GM19099 (cell line): Measurements from ENCODE around the gene CNTNAP2.

Experiments used
- POLR2A ChIP-seq: IDR thresholded peaks from 3 replicates; pipeline ENCODE4 v1.6.1; 2011; ENCODE audit warnings: low read depth; ENCODE audit not compliant: insufficient read length; ENCODE audit errors: extremely low read depth

Gene CNTNAP2

GRCh38 chr7:148395990-148396716 is 2279.6 kb downstream of the CNTNAP2 start:
- no peak for TF ChIP-seq POLR2A

- no peak for TF ChIP-seq POLR2A
Measured at GRCh38 chr7:148397056-148397455, 2280.5 kb downstream of the CNTNAP2 start.

- TF ChIP-seq POLR2A, result no peak
Measured at GRCh38 chr7:148397551-148397950, 2280.9 kb downstream of the CNTNAP2 start.

GRCh38 chr7:148397985-148398384 is 2281.4 kb downstream of the CNTNAP2 start:
- TF ChIP-seq POLR2A, result no peak

- no peak for TF ChIP-seq POLR2A
Measured at GRCh38 chr7:148398844-148399365, 2282.3 kb downstream of the CNTNAP2 start.

- no peak for TF ChIP-seq POLR2A
Measured at GRCh38 chr7:148400101-148400500, 2283.5 kb downstream of the CNTNAP2 start.

GRCh38 chr7:148402159-148402558 is 2285.6 kb downstream of the CNTNAP2 start:
- no peak for TF ChIP-seq POLR2A

- no peak for TF ChIP-seq POLR2A
Measured at GRCh38 chr7:148403466-148403993, 2286.9 kb downstream of the CNTNAP2 start.

- no peak for TF ChIP-seq POLR2A
Measured at GRCh38 chr7:148408307-148408706, 2291.7 kb downstream of the CNTNAP2 start.

GRCh38 chr7:148410905-148411304 is 2294.3 kb downstream of the CNTNAP2 start:
- TF ChIP-seq POLR2A, result no peak

GRCh38 chr7:148412691-148413090 is 2296.1 kb downstream of the CNTNAP2 start:
- no peak for TF ChIP-seq POLR2A

GRCh38 chr7:148419856-148420832 is 2303.5 kb downstream of the CNTNAP2 start:
- TF ChIP-seq POLR2A, result no peak

- TF ChIP-seq POLR2A, result no peak
Measured at GRCh38 chr7:148422030-148422429, 2305.4 kb downstream of the CNTNAP2 start.

GRCh38 chr7:148433521-148434180 is 2317.1 kb downstream of the CNTNAP2 start:
- no peak for TF ChIP-seq POLR2A
